Stromal cell of bone marrow (primary cell): ENCODE data around the gene ARHGAP6.

Source experiments
- DNase-seq: peaks from one replicate; pipeline ENCODE4 v3.0.0-alpha.2; 2012; ENCODE audit warnings: low read depth

ARHGAP6 gene

GRCh38 chrX:11665168-11666111 is at the start of gene ARHGAP6:
Gene ARHGAP6 (minus strand): TSS chrX:11665920. CDS start chrX:11664828, 1,092 bp downstream.
- DNase-seq: peak; percentile 30

- no peak for DNase-seq
Measured at GRCh38 chrX:11704725-11705495, 39.2 kb upstream of the ARHGAP6 start.

- DNase-seq: no peak
Measured at GRCh38 chrX:11703855-11704254, 38.1 kb upstream of the ARHGAP6 start.

GRCh38 chrX:11702965-11703631 is 37.4 kb upstream of the ARHGAP6 start:
- DNase-seq: no peak

GRCh38 chrX:11702420-11702819 is 36.7 kb upstream of the ARHGAP6 start:
- DNase-seq: no peak

- DNase-seq: no peak
Measured at GRCh38 chrX:11698702-11699101, 33.0 kb upstream of the ARHGAP6 start.

- DNase-seq: no peak
Measured at GRCh38 chrX:11688201-11688600, 22.5 kb upstream of the ARHGAP6 start.

- DNase-seq: no peak
Measured at GRCh38 chrX:11687157-11687556, 21.4 kb upstream of the ARHGAP6 start.

- DNase-seq: no peak
Measured at GRCh38 chrX:11683057-11683456, 17.3 kb upstream of the ARHGAP6 start.

- DNase-seq: no peak
Measured at GRCh38 chrX:11678158-11678557, 12.4 kb upstream of the ARHGAP6 start.

- DNase-seq: no peak
Measured at GRCh38 chrX:11672213-11672612, 6.5 kb upstream of the ARHGAP6 start.

- no peak for DNase-seq
Measured at GRCh38 chrX:11670316-11670715, 4.6 kb upstream of the ARHGAP6 start.

GRCh38 chrX:11666952-11667685 is 1.4 kb upstream of the ARHGAP6 start:
- no peak for DNase-seq

GRCh38 chrX:11666164-11666563 is 444 bp upstream of the ARHGAP6 start:
- no peak for DNase-seq

GRCh38 chrX:11664211-11665167 is 1.2 kb downstream of the ARHGAP6 start:
- DNase-seq: no peak

- no peak for DNase-seq
Measured at GRCh38 chrX:11663875-11664210, 1.9 kb downstream of the ARHGAP6 start.

- DNase-seq: no peak
Measured at GRCh38 chrX:11655282-11656015, 10.3 kb downstream of the ARHGAP6 start.

GRCh38 chrX:11648705-11649519 is 16.8 kb downstream of the ARHGAP6 start:
- DNase-seq: no peak

GRCh38 chrX:11647138-11647537 is 18.6 kb downstream of the ARHGAP6 start:
- DNase-seq: no peak
